HG03432 (cell line): ENCODE data around the gene CEMP1.

Experiments used
- ATAC-seq: cut with Tn5 transposase; IDR thresholded peaks from one replicate; pipeline ENCODE4 v1.9.1; 2021; ENCODE audit warnings: mild to moderate bottlenecking, moderate library complexity; ENCODE audit not compliant: unreplicated experiment

CEMP1 gene

GRCh38 chr16:2487903-2488531 lies 43.2 kb downstream of the CEMP1 start:
- no peak for ATAC-seq

DNA sequence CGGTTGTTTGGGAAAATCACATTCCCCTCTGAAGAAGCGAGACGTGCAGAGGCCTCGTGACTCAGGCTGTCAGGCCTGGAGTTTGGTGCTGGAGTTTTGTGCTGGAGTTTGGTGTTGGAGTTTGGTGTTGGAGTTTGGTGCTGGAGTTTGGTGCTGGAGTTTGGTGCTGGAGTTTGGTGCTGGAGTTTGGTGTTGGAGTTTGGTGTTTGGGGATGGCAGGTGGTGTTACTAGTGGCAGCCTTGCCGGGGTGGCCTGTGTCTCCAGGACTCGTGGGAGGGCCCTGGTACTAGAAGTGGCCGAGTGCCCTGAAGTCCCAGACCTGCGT lies 43.7 kb downstream of the CEMP1 start:
- ATAC-seq: no peak

- ATAC-seq: peak; percentile 76
Observed at GRCh38 chr16:2486645-2487516, 44.3 kb downstream of the CEMP1 start.

GRCh38 chr16:2485811-2486507 lies 45.2 kb downstream of the CEMP1 start:
- no peak for ATAC-seq

DNA sequence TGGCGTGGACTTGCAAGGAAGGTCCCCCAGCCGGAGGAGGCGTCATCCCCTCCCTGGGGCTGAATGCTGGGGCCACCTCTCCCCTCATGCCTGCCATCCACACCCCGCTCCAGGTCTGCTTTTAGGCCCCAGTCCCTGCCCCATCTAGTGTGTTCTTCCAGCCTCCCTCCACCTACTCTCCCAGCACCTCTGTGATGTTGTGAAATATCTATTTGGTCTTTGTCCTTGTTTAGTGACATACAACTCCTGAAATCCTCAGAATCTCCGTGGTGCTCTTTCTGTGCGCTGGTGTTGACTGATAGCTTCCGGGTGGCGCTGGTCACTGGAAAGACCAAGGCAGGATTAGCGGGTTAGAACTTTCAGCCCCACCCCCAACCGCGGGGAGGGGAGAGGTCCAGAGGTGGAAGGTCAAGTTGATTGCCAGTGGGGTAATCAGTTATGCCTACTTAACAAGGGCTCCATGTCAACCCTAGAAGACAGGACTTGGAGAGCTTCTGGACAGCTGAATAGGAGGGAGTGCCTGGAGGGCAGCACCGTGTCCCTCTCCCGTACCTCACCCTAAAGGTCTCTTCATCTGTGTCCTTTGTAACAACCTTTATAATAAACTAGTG lies 46.2 kb downstream of the CEMP1 start:
- ATAC-seq: no peak

DNA sequence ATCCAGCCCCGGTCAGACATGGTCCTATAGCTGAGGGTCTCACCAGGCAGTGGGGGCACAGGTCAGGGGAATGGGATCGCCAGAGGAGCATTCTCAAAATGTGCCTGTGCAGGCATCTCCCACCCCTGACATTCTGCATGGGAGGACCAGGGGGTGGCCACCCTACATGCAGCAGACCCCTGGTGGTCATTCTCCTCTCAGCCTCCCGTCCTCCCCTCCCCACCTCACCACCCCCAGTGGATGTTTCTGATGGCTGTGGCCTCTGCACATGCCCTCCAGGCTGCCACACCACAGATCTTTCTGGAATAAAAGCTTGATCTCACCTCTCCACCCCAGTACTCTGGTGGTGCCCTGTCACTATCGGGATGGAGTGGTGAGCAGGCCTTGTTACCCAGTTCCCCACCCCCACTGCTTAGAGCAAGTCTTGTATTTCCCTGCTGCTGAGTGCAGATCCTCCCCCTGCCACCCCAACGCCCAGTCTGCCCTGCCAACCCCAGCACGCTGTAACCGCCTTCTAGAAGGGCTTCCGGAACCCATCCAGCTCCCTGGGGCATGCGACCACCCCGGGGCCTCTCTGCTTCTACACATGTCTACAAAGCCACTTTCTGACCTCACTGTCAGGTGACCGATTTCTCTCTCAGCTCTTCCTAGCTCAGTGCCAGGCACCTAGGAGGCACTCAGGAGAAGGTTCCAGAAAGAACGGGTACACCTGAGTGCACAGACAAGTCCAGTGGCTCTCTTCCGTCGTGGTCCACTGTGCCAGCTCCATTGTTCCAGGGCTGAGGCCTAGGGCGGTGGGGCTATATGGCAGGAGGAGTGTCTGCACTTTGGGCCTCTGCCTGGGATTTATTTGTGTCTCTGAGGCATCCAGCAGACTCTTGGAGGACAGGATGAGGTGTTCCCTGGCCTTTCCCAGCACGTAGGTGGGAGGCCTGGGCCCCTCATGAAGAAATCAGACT lies 47.0 kb downstream of the CEMP1 start:
- no peak for ATAC-seq

DNA sequence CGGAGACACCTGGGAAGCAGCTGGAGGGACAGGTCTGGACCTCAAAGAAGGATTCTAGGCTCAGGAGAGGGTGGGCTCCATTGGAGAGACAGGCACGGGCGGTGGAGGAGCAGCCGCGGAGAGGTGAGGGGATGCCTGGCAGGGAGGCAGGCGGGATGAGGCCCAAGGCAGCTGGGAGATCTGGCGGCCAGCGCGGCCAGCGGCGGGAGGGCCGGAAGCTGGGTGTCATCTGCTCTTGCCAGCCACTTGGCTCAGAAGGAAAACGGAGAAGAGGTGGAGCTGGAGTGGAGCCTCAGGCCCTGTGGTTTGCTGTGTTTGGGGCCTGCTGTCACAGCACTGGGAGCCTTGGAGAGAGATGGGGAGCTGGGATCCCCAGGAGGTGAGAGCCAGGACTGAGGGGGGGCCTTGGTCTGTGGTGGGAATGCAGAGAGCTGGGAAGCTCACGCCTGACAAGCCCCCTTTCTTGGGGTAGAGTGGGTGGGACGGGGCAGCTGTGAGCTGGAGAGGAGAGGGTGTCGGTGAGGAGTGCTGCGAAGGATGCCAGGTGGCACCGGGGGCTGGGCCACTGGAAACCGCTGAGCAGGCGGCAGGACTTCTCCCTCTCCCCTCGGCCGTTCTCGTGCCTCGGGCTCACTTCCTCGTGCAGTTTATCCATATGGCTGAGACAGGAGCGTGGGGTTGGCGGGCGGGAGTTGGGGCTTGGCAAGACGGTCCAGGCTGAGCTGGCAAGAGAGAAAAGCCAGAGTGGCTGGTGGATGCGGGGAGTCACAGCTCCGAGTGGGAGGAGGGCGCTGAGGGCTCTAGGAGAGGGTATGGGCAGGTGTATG lies 48.3 kb downstream of the CEMP1 start:
- no peak for ATAC-seq

- ATAC-seq: no peak
Observed at GRCh38 chr16:2482249-2482648, 49.0 kb downstream of the CEMP1 start.

- ATAC-seq: no peak
Observed at GRCh38 chr16:2481676-2482075, 49.5 kb downstream of the CEMP1 start.

DNA sequence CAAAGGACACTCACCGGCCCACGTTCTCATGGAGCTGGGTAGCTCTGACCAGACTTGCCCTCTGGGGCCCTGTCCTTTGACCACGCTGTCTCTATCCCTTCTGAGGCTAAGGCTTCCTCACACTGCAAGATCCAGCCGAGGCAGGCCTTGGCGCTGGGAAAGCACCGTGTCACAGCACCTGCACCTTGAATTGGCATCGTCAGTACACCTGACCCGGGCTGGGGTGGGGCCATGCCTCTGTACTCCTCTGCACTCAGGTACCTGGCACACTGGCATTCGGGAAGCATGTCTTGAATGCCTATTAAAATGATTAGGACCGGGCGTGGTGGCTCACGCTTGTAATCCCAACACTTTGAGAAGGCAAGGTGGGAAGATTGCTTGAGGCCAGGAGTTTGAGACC lies 50.3 kb downstream of the CEMP1 start:
- no peak for ATAC-seq
